ENCODE measurements around the gene MS4A1.
"Not testable (repeated sequence)": the region's sequence is repeated elsewhere in the genome, so short reads cannot be mapped to it uniquely, and the experiment has no call there.

The MS4A1 gene

DNA sequence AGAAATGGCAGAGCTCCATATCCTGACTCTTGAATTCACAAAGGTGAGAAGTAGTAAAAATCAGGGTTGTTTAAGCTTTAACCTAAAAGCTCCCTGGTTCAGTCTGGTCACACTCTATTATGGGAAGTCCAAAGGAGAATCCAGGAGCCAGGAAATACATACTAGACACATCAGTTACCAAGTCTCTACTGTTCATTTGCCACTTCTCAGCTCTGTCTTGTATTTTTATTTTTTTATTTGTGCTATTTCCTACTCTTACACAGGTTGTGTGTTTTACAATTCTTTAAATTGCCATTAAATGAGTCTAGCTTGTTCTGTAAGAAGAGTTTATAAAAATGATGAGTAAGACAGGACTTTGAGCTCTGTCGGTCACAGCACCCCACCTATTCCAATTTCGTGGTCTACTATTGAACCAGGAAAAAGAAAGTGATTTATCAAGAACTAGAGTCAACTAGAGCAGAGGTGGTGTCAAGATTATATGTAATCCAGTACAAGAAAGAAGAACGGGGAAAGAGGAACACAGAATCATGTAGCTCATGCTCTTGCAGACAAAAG is 46.7 kb downstream of the MS4A1 start:
- DNase-seq (ENCODE audit: low read depth in 2 of 2) = no peak

DNA sequence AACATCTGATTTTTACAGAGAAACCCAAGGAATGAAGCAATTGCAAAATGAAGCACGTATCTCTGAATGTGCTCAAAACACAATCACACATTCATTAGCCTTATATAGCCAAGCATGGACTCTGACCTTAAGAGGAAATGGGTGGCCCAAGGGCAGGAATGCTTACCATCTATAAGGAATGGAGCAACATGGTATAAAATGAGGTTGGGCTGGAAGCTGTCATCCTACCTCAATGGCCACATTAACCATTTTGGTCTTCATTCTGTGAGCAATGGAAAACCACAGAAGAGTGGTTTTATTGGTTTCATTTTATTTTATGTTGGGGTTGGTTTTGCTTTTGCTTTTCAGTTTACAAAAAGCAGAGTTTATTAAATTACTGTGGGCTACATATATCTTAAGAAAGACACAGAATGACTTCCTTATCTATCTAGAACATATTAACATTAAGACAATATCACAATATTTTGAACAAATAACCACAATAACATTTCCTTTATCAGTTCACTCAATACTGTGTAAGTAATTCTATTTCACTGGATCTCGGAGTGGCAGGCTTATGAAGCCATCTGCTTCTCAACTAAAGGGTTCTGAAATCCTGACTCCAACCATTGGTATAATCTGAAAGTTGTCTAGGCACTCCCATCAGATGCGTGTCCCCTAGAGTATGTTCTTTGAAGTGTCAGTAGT is 48.7 kb downstream of the MS4A1 start:
- DNase-seq (ENCODE audit: low read depth in 2 of 2) = no peak

DNA sequence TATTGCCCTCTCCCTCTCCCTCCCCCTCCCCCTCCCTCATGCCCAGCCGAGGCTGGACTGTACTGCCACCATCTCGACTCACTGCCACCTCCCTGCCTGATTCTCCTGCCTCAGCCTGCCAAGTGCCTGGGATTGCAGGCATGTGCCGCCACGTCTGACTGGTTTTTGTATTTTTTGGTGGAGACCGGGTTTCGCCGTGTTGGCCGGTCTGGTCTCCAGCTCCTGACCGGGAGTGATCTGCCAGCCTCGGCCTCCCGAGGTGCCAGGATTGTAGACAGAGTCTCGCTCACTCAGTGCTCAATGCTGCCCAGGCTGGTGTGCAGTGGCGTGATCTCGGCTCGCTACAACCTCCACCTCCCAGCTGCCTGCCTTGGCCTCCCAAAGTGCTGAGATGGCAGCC is 54.0 kb downstream of the MS4A1 start:
- not testable (repeated sequence) for DNase-seq (ENCODE audit: low read depth in 2 of 2)

DNA sequence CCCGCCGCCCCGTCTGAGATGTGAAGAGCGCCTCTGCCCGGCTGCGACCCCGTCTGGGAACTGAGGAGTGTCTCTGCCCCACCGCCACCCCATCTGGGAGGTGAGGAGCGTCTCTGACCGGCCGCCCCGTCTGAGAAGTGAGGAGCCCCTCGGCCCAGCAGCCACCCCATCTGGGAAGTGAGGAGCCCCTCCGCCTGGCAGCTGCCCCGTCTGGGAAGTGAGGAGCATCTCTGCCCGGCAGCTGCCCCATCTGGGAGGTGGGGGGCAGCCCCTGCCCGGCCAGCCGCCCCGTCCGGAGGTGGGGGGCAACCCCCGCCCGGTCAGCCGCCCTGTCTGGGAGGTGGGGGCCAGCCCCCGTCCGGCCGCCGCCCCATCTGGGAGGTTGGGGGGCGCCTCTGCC is 54.6 kb downstream of the MS4A1 start:
- not testable (repeated sequence) for DNase-seq (ENCODE audit: low read depth in 2 of 2)

DNA sequence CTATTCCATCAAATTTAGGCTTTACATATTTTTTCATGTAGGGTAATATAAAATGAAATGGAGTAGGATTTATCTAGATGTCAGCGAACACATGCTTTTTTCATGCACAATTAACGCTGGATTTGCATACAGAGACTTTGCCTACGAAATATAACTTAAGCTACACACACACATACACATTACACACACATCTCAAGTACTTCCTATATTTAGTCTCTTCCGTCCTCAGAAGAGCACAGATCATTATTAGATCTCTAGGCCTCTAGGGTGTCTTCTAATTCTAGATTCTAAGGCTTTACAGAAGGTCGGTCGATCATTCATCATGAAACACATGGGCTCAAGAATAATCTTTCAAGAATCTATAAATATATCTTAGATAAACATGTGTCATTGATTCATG is 55.7 kb downstream of the MS4A1 start:
- DNase-seq (ENCODE audit: low read depth in 2 of 2) = no peak

DNA sequence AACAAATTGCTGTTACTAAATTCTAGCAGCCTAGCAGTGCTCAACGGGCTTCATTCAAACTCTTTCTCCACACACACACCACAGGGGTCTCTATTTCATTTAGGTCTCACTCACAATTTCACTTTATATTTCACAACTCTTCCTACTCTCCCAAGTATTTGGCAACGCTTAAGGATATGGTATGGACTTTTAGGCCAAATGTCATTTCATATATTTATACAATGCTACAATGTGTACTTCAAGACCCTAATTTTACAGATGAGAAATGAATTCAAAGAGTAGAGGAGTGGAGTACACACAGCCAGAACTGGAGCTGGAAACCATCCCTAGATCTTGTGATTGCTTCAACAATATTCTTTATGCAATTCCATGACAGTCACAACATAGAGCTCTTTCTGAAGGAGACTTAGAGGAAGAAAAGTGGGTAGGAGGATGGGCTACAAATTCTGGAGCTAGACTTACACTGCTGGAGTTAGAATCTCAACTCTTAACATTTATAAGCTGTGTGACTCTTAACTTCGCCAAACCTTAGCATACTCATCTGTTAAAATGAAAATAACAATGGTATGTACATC is 57.1 kb downstream of the MS4A1 start:
- DNase-seq (ENCODE audit: low read depth in 2 of 2) = no peak

DNA sequence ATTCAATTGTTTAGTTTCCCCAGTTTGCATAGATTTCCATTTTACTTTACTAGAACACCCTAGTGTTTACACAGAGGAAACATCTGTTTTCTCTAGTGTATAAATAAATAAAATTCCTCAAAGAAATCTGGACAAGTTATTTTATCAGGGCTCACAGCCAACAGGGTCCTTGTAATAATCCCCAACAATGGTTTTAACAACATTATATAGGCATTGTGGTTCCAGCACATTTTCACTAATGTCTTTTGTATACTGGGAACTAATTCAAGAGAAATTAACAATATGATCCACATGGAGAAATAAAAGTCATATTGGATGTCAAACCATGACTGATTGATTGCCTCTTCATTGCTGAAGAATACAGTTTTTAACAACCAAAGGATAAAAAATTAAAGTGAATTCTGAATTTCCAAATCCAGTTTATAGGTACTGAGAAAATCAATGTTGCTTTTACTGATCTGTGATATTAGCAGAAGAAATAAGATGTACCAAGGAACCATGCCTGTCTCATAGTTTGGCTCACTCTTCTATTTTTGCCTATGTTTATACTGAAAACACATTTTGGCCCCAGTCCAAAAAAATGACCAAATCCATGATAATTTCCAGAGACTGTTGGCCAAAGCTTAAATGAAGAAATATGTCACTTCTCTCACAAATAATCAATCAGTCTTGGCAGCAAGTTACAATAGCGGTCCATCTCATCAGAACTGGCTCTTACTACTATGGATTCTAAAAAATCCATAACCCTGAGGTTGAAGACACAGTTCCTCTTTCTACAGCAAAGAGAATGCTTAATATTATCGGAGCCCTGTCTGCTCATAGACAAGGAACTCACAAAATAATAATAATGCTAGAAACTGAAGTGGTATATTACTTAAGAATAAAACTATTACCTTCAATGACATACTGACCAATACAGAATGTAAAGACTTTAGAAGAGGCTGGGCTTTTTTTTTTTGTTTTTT is 58.1 kb downstream of the MS4A1 start:
- no peak for DNase-seq (ENCODE audit: low read depth in 2 of 2)

DNA sequence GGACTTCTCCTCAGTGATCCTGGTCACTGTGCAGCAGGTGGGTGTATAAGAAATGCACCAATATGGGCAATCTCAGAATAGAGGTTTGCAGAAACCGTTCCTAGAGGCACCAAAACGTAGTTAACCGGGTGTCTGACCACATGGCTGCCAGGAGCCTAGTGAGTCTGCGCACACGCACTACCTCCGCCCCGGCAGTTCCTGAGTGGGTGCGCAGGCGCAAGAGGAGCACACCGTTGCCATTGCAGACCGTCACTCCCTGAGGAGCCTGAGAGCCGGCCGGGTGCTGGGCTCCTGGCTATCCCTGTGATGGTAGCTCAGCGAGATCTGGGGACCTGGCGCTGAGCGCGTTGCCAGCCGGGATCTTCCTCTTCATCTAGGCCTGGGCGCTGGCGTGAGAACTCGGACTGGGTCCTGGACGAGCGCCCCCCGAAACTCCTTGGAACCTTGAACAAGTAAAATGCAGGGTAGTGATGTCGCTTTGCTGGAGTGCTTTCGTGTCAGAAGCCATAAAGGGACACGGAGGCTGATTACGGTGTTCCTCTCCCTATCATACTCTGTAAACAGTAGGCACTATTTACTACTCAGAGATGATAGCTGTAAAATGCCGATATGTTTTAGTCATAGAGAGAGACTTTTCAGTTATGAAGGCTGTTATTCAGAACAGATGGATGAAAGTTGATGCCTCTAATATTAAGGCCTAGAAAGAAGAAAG is 59.7 kb downstream of the MS4A1 start, which contains the start of gene MS4A13:
Gene MS4A13, plus strand, starts transcription at position 249 of the 712 bp plus-strand sequence. CDS start 2,692 bp downstream, outside the sequence.
- no peak for DNase-seq (ENCODE audit: low read depth in 2 of 2)
